ENCODE measurements around the gene CAPZB.

Gene CAPZB

GRCh38 chr1:19353596-19353995, 131.7 kb downstream of the CAPZB start:
- H3K4me3 ChIP-seq (ENCODE audit: low read depth, low read length) = no peak overlapping the region

GRCh38 chr1:19352839-19353238, 132.5 kb downstream of the CAPZB start:
- no peak overlapping the region for H3K4me3 ChIP-seq (ENCODE audit: low read depth, low read length)

GRCh38 chr1:19351873-19352272, 133.5 kb downstream of the CAPZB start:
- no peak overlapping the region for H3K4me3 ChIP-seq (ENCODE audit: low read depth, low read length)

- no peak overlapping the region for H3K4me3 ChIP-seq (ENCODE audit: low read depth, low read length)
Measured at GRCh38 chr1:19350566-19350965, 134.8 kb downstream of the CAPZB start.

GRCh38 chr1:19349999-19350398, 135.3 kb downstream of the CAPZB start:
- H3K4me3 ChIP-seq (ENCODE audit: low read depth, low read length) = no peak overlapping the region

GRCh38 chr1:19348441-19349198, 136.7 kb downstream of the CAPZB start:
- H3K4me3 ChIP-seq (ENCODE audit: low read depth, low read length) = no peak overlapping the region

GRCh38 chr1:19347533-19348172, 137.7 kb downstream of the CAPZB start:
- no peak overlapping the region for H3K4me3 ChIP-seq (ENCODE audit: low read depth, low read length)

GRCh38 chr1:19346026-19346425, 139.3 kb downstream of the CAPZB start:
- no peak overlapping the region for H3K4me3 ChIP-seq (ENCODE audit: low read depth, low read length)

GRCh38 chr1:19345391-19345790, 139.9 kb downstream of the CAPZB start:
- H3K4me3 ChIP-seq (ENCODE audit: low read depth, low read length) = no peak overlapping the region

- no peak overlapping the region for H3K4me3 ChIP-seq (ENCODE audit: low read depth, low read length)
Measured at GRCh38 chr1:19344831-19345230, 140.5 kb downstream of the CAPZB start.

- no peak overlapping the region for H3K4me3 ChIP-seq (ENCODE audit: low read depth, low read length)
Measured at GRCh38 chr1:19344372-19344810, 140.9 kb downstream of the CAPZB start.

GRCh38 chr1:19343617-19344350, 141.6 kb downstream of the CAPZB start:
- no peak overlapping the region for H3K4me3 ChIP-seq (ENCODE audit: low read depth, low read length)

- no peak overlapping the region for H3K4me3 ChIP-seq (ENCODE audit: low read depth, low read length)
Measured at GRCh38 chr1:19342894-19343616, 142.3 kb downstream of the CAPZB start.

GRCh38 chr1:19342062-19342750, 143.1 kb downstream of the CAPZB start:
- no peak overlapping the region for H3K4me3 ChIP-seq (ENCODE audit: low read depth, low read length)

- no peak overlapping the region for H3K4me3 ChIP-seq (ENCODE audit: low read depth, low read length)
Measured at GRCh38 chr1:19341201-19342061, 143.9 kb downstream of the CAPZB start.

- no peak overlapping the region for H3K4me3 ChIP-seq (ENCODE audit: low read depth, low read length)
Measured at GRCh38 chr1:19340387-19340937, 144.9 kb downstream of the CAPZB start.

- no peak overlapping the region for H3K4me3 ChIP-seq (ENCODE audit: low read depth, low read length)
Measured at GRCh38 chr1:19339214-19339861, 146.0 kb downstream of the CAPZB start.

GRCh38 chr1:19338323-19338762, 147.0 kb downstream of the CAPZB start:
- H3K4me3 ChIP-seq (ENCODE audit: low read depth, low read length) = no peak overlapping the region

- no peak overlapping the region for H3K4me3 ChIP-seq (ENCODE audit: low read depth, low read length)
Measured at GRCh38 chr1:19337289-19337688, 148.1 kb downstream of the CAPZB start.
